Neutrophil (primary cell): ENCODE measurements around the gene DOK6.

Source experiments
- H3K27ac ChIP-seq: fragments of 200-600 bp; sonication (generic); 2 replicates; pipeline ENCODE4 v1.5.1; 2016; ENCODE audit warnings: mild to moderate bottlenecking, moderate library complexity
- H3K27me3 ChIP-seq: fragments of 200-600 bp; sonication (generic); 2 replicates; pipeline ENCODE4 v1.6.0; 2016; ENCODE audit warnings: mild to moderate bottlenecking
- H3K36me3 ChIP-seq: fragments of 200-600 bp; sonication (generic); 2 replicates; pipeline ENCODE4 v1.5.1; 2017
- H3K4me1 ChIP-seq, 2 experiments: fragments of 200-600 bp in 1 of 2; sonication (generic) in 1 of 2; 1 replicate in 1 of 2; 2 replicates in 1 of 2; pipeline versions ENCODE4 v1.5.1 to v1.6.1; 2013 to 2016; ENCODE audit warnings: low read depth in 1 of 2, low read length in 1 of 2, mild to moderate bottlenecking in 1 of 2, moderate library complexity in 1 of 2; ENCODE audit not compliant: control insufficient read depth in 1 of 2, insufficient read depth in 1 of 2
- H3K4me3 ChIP-seq, 2 experiments: fragments of 200-600 bp in 1 of 2; sonication (generic) in 1 of 2; 1 replicate in 1 of 2; 2 replicates in 1 of 2; pipeline ENCODE4 v1.5.1; 2013 to 2016; ENCODE audit warnings: low read depth in 1 of 2, low read length in 1 of 2, mild to moderate bottlenecking in 1 of 2, moderate library complexity in 1 of 2
- H3K9me3 ChIP-seq: fragments of 200-600 bp; sonication (generic); 2 replicates; pipeline ENCODE4 v1.5.1; 2016
- TF ChIP-seq, protein P1 (sequence below): fragments of 200-600 bp; sonication (generic); IDR thresholded peaks from 2 replicates; pipeline ENCODE4 v1.5.1; 2016; ENCODE audit warnings: antibody characterized with exemption

DOK6 gene

DNA sequence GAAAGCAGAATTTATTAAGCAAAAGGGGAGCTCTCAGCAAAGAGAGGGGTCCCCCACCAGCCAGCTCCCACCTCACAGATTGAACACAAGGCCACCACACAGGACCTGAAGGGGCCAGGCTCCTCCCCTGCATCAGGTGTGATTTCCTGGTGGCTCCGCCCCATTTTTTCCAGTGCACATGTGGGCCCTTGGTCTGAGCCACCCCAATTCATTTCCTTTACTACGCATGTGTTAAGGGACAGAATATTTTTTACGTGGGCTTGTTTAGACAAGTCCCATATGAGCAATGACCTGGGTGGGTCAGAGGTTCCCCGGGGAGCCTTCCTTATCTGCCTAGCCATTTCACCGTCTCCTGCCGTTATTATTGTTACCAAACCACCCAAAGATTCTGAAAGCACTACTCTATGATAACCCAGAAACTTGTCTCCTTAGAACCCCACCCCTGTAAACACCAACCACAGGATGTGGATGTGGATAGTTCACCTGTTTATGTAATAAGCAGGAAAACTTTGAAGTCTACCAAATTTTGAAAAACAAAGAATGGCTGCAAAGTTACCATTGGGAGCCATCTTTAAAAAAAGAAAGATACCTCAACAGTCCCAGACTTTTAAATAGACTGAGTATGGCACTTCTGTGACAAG, 355.3 kb downstream of the DOK6 start:
- Histone ChIP-seq H3K36me3 (no peaks in the 10 kb centered on the region), H3K27me3 (no peaks in the 10 kb centered on the region), H3K9me3 (no peaks in the 10 kb centered on the region), H3K4me1 (no peaks in the 10 kb centered on the region), H3K27ac (no peak overlapping the region), H3K4me3 (no peak overlapping the region)
- TF ChIP-seq, protein P1, sequence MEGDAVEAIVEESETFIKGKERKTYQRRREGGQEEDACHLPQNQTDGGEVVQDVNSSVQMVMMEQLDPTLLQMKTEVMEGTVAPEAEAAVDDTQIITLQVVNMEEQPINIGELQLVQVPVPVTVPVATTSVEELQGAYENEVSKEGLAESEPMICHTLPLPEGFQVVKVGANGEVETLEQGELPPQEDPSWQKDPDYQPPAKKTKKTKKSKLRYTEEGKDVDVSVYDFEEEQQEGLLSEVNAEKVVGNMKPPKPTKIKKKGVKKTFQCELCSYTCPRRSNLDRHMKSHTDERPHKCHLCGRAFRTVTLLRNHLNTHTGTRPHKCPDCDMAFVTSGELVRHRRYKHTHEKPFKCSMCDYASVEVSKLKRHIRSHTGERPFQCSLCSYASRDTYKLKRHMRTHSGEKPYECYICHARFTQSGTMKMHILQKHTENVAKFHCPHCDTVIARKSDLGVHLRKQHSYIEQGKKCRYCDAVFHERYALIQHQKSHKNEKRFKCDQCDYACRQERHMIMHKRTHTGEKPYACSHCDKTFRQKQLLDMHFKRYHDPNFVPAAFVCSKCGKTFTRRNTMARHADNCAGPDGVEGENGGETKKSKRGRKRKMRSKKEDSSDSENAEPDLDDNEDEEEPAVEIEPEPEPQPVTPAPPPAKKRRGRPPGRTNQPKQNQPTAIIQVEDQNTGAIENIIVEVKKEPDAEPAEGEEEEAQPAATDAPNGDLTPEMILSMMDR: no peak

DNA sequence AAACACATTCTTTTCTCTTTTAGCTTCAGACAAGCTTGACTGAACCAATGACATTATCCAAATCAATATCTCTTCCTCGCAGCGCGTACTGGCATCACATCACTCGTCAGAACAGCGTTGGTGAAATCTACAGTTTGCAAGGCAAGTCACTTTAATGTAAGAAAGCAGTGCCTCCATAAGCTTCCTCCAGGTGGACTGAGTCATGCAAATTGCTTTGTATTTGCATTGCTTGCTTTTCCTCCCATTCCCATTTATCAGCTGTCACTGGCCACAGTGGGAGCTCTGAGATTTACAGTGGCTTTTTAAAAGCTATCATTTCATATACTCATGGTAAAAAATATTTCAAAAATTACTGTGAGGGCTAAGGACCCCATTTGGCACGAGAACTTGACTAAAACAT, 357.0 kb downstream of the DOK6 start:
- H3K4me1 ChIP-seq: no peaks in the 10 kb centered on the region

DNA sequence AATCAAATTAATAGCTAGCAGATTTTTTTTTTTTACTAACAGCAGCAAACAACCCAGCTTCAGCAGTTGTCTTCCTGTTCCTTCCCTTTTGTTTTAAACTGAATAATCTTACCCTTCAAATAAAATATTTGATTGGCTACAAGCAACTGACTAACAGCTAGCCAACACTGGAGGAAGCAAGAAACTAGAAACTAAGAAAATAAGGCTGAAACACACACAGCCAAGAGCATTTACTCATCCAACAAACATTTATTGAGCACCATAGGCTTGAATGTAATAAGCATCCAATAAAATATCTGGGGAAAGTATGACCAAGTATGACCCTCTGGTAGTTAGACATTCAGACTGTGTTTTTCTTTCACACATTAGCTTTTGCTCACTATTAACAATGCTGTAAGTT, 357.8 kb downstream of the DOK6 start:
- H3K27me3 ChIP-seq: no peaks in the 10 kb centered on the region
- TF ChIP-seq, protein P1: no peak
- H3K9me3 ChIP-seq: no peaks in the 10 kb centered on the region
- H3K36me3 ChIP-seq: no peaks in the 10 kb centered on the region
- H3K4me3 ChIP-seq: no peak overlapping the region
- H3K4me1 ChIP-seq: no peaks in the 10 kb centered on the region
- H3K27ac ChIP-seq: no peak overlapping the region

More for the DNA sequence above, 357.0 kb downstream of the DOK6 start:
- H3K9me3 ChIP-seq: no peaks in the 10 kb centered on the region
- H3K27me3 ChIP-seq: no peaks in the 10 kb centered on the region
- TF ChIP-seq, protein P1: no peak
- H3K36me3 ChIP-seq: no peaks in the 10 kb centered on the region
- H3K27ac ChIP-seq: no peak overlapping the region
- no peak overlapping the region for H3K4me3 ChIP-seq

DNA sequence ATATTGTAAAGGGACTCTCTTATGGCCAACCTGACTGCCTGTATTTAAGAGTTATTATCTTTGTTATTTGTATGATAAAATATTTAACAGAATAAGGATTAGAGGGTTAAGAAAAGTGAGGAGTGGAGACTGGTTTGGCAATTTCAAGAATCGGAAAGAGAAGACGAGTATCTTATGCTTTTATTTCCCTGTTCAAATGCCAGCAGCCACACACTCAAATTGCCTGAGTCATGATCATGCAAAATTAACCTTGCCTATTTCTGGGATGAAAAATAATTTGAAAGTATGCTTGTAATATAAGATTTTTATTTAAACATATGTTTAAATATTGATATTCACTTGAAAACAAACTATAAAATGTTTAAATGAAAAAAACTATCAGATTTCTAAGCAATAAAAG, 358.4 kb downstream of the DOK6 start:
- Histone ChIP-seq H3K36me3 (no peaks in the 10 kb centered on the region), H3K27me3 (no peaks in the 10 kb centered on the region), H3K4me3 (no peak overlapping the region), H3K9me3 (no peaks in the 10 kb centered on the region), H3K4me1 (no peaks in the 10 kb centered on the region), H3K27ac (no peak overlapping the region)
- TF ChIP-seq, protein P1: no peak

DNA sequence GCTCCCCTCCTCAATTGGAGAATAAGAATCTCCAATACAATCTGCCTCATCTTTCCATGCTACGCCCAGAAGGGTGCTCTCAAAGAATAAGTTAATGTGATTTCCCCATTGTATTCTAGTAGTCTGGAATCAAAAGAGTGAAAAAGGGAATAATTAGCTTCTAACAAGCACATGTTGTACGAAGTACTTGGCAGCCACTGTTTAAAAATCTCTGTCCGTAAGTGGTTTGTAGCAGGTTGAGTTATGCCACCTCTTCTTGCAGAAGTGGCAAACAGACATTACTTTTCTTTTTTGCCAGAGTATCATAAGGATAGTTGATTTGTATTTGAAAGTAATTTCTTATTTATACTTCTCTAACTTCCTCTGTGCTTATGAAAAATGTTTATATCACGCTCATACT, 362.3 kb downstream of the DOK6 start:
- H3K27ac ChIP-seq: no peak overlapping the region
- TF ChIP-seq, protein P1: no peak
- H3K27me3 ChIP-seq: no peaks in the 10 kb centered on the region
- H3K36me3 ChIP-seq: no peaks in the 10 kb centered on the region
- H3K4me3 ChIP-seq: no peak overlapping the region
- no peaks in the 10 kb centered on the region for H3K9me3 ChIP-seq
- no peaks in the 10 kb centered on the region for H3K4me1 ChIP-seq

DNA sequence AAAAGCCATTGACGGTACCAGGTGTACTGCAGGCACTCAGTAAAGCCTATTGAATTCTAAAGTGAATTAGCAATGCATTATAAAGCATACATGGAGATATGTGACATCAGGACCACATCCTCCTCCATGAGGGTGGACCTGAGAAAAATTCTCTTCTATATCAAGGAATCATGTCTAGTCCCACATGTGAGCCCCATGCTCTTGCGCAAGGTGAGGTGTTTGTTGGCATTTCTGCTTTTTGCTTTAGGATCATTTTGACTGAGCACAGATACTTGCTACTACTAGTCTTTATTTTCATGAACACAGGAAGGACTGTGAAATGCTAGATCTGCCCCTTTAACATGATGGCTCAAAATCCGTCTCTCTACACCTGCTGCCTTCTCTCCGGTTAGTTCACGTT, 363.1 kb downstream of the DOK6 start:
- Histone ChIP-seq H3K4me3 (no peak overlapping the region), H3K27me3 (no peaks in the 10 kb centered on the region), H3K36me3 (no peaks in the 10 kb centered on the region), H3K27ac (no peak overlapping the region), H3K4me1 (no peaks in the 10 kb centered on the region), H3K9me3 (no peaks in the 10 kb centered on the region)
- TF ChIP-seq, protein P1: no peak
